Astrocyte of the cerebellum (primary cell): ENCODE results near the gene EPB41L5.
A peak's percentile ranks its signal among the peaks of the same experiment; 100 is the strongest.
"Not testable (repeated sequence)": the region's sequence is repeated elsewhere in the genome, so short reads cannot be mapped to it uniquely, and the experiment has no call there.

Experiments used
- DNase-seq: peaks from one replicate; pipeline ENCODE4 v3.0.0-alpha.2; 2011; ENCODE audit warnings: low read depth
- H3K4me3 ChIP-seq: 2 replicates; pipeline ENCODE4 v1.5.1; 2011; ENCODE audit warnings: mild to moderate bottlenecking, low read depth, low read length, moderate library complexity
- in situ Hi-C: cut with HindIII; loops from 2 replicates; pipeline ENCODE4 v1.10.0; 2017; ENCODE audit warnings: low sequenced_read_pairs
- TF ChIP-seq, protein P1 (sequence below): IDR thresholded peaks from 2 replicates; pipeline ENCODE4 v1.5.1; 2012; ENCODE audit warnings: low read length, low read depth, moderate library complexity, mild to moderate bottlenecking; ENCODE audit errors: missing control alignments

Gene EPB41L5

GRCh38 chr2:120014226-120014980 lies 1.5 kb downstream of the EPB41L5 start:
- H3K4me3 ChIP-seq, result no peak overlapping the region
- no peak for DNase-seq
- in situ Hi-C loops, result no loop called here
- TF ChIP-seq, protein P1, sequence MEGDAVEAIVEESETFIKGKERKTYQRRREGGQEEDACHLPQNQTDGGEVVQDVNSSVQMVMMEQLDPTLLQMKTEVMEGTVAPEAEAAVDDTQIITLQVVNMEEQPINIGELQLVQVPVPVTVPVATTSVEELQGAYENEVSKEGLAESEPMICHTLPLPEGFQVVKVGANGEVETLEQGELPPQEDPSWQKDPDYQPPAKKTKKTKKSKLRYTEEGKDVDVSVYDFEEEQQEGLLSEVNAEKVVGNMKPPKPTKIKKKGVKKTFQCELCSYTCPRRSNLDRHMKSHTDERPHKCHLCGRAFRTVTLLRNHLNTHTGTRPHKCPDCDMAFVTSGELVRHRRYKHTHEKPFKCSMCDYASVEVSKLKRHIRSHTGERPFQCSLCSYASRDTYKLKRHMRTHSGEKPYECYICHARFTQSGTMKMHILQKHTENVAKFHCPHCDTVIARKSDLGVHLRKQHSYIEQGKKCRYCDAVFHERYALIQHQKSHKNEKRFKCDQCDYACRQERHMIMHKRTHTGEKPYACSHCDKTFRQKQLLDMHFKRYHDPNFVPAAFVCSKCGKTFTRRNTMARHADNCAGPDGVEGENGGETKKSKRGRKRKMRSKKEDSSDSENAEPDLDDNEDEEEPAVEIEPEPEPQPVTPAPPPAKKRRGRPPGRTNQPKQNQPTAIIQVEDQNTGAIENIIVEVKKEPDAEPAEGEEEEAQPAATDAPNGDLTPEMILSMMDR, result no peak

- no peak overlapping the region for H3K4me3 ChIP-seq
- no peak for DNase-seq
- TF ChIP-seq, protein P1, result no peak
- in situ Hi-C loops, result no loop called here
These were observed 3.9 kb downstream of the EPB41L5 start for GRCh38 chr2:120016800-120017199.

GRCh38 chr2:120017201-120017600 lies 4.3 kb downstream of the EPB41L5 start:
- TF ChIP-seq, protein P1, result no peak
- no peak for DNase-seq
- H3K4me3 ChIP-seq, result no peak overlapping the region
- in situ Hi-C loops, result no loop called here

DNA sequence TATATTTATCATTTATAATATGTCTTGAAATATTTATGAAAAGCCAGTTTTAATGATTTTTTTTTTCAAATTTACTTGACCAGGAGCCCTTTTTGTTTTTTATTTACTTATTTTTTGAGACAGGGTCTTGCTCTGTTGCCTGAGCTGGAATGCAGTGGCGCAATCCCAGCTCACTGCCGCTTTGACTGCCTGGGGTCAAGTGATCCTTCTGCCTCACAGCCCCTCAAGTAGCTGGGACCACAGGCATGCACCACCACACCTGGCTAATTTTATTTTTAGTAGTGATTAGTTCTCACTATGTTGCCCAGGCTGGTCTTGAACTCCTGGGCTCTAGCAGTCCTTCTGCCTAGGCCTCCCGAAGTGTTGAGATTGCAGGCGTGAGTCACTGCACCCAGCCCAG lies 5.7 kb downstream of the EPB41L5 start:
- in situ Hi-C loops, result no loop called here
- TF ChIP-seq, protein P1, result no peak
- H3K4me3 ChIP-seq, result no peak overlapping the region
- DNase-seq, result no peak

GRCh38 chr2:120020554-120020953 lies 7.7 kb downstream of the EPB41L5 start:
- TF ChIP-seq, protein P1, result no peak
- no peak for DNase-seq
- H3K4me3 ChIP-seq, result no peak overlapping the region
- in situ Hi-C loops, result no loop called here

DNA sequence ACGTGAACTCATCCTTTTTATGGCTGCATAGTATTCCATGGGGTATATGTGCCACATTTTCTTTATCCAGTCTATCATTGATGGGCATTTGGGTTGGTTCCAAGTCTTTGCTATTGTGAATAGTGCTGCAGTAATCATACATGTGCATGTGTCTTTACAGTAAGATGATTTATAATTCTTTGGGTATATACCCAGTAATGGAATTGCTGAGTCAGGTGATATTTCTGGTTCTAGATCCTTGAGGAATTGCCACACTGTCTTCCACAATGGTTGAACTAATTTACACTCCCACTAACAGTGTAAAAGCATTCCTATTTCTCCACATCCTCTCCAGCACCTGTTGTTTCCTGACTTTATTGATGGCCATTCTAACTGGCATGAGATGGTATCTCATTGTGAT lies 9.6 kb downstream of the EPB41L5 start:
- in situ Hi-C loops, H3K4me3 ChIP-seq, DNase-seq: not testable (repeated sequence)

- in situ Hi-C loops, result no loop called here
- no peak overlapping the region for H3K4me3 ChIP-seq
- TF ChIP-seq, protein P1, result peak; percentile 11
- no peak for DNase-seq
These were observed 14.0 kb downstream of the EPB41L5 start for GRCh38 chr2:120026890-120027289.
